IPS-18a (cell line): ENCODE results near the gene FGGY.
"Not testable (repeated sequence)": the region's sequence is repeated elsewhere in the genome, so short reads cannot be mapped to it uniquely, and the experiment has no call there.

Experiments used
- H3K27ac ChIP-seq: one replicate; pipeline ENCODE4 v1.5.1; 2013; ENCODE audit warnings: low read length
- H3K27me3 ChIP-seq: one replicate; pipeline ENCODE4 v1.6.1; 2013; ENCODE audit warnings: mild to moderate bottlenecking, low read length; ENCODE audit not compliant: control insufficient read depth, insufficient read depth
- H3K36me3 ChIP-seq: one replicate; pipeline ENCODE4 v1.6.1; 2013; ENCODE audit warnings: low read depth, low read length; ENCODE audit not compliant: control insufficient read depth
- H3K4me1 ChIP-seq: one replicate; pipeline ENCODE4 v1.6.1; 2013; ENCODE audit warnings: low read depth, low read length; ENCODE audit not compliant: control insufficient read depth
- H3K4me3 ChIP-seq: one replicate; pipeline ENCODE4 v1.5.1; 2013; ENCODE audit warnings: low read length
- H3K9ac ChIP-seq: one replicate; pipeline ENCODE4 v1.6.1; 2013; ENCODE audit warnings: mild to moderate bottlenecking, low read length, moderate library complexity
- H3K9me3 ChIP-seq: one replicate; pipeline ENCODE4 v1.6.1; 2013; ENCODE audit warnings: low read depth, low read length; ENCODE audit not compliant: control insufficient read depth

FGGY gene

DNA sequence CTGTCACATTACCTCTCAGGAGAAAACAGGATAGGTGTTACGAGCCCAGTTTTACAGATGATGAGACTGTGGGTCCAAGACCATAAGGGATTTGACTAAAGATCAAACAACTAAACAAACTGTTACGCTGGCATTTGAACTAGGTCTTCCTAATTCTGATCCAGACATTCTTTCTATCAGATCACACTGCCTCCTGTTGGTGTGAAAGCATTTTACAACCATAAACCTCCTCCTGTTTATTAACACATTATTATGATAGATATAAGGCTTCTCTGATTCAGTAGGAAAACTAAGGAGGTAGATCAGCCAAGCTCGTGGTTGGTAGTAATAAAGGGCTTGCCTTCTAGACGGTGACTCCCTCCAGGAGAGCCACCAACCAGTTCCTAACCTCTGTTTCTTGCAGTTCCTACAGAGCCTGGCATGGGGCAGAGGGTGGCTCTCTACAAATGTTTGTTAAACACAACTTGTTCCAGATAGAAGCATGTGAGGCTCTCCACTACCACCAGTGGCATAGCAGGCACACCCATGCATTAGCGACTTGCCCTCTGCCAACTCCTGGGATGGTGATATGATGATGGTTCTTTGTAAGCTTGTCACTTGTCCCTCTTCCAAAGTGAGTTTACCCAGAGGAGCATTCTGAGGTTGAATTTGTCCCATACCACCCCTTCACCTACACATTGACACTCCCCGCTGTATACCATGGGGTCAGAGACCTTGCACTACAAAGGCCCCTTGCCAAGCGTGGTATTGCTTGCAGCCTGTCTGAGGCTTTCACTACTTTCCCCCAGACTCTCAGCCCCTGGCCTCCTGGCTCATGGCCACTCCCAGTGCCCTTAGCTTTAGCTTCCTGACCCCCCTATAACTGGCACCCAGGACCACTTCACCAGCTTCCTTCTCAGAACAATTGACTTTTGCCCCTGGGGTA lies 421.4 kb downstream of the FGGY start:
- Histone ChIP-seq H3K36me3 (no peaks in the 10 kb centered on the region), H3K9ac (no peak overlapping the region), H3K27me3 (no peaks in the 10 kb centered on the region), H3K4me3 (no peak overlapping the region), H3K9me3 (peaks cover 2% of the 10 kb centered on the region), H3K27ac (no peak overlapping the region), H3K4me1 (no peaks in the 10 kb centered on the region)

DNA sequence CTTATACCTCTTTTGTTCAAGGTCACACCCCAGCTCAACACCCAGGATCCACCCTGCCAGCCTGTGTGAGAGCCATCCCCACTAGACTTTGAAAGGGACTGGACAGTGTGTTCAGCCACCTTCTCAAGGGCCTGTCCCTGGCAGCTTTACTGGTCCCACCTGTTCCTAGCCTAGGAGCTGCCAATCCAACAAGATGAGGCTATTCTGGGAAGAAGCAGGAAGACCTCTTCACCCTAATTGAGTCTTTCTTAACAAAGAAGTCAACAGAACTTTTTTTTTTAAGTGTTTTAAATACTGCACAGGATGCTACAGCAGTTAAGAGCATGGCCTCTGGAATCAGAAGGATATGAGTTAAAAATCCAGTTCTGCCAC lies 422.1 kb downstream of the FGGY start:
- Histone ChIP-seq H3K9me3 (peaks cover 2% of the 10 kb centered on the region), H3K27me3 (no peaks in the 10 kb centered on the region), H3K4me1 (no peaks in the 10 kb centered on the region)

GRCh38 chr1:59720326-59721115 lies 423.6 kb downstream of the FGGY start:
- no peak overlapping the region for H3K4me3 ChIP-seq
- no peaks in the 10 kb centered on the region for H3K4me1 ChIP-seq
- H3K9me3 ChIP-seq, result peaks cover 2% of the 10 kb centered on the region
- no peaks in the 10 kb centered on the region for H3K36me3 ChIP-seq
- H3K27ac ChIP-seq, result no peak overlapping the region
- H3K27me3 ChIP-seq, result no peaks in the 10 kb centered on the region
- no peak overlapping the region for H3K9ac ChIP-seq

More for the DNA sequence above, 422.1 kb downstream of the FGGY start:
- Histone ChIP-seq H3K36me3 (no peaks in the 10 kb centered on the region), H3K27ac (no peak overlapping the region), H3K4me3 (no peak overlapping the region), H3K9ac (no peak overlapping the region)

- Histone ChIP-seq H3K27me3 (no peaks in the 10 kb centered on the region), H3K9me3 (no peaks in the 10 kb centered on the region), H3K4me3 (no peak overlapping the region), H3K4me1 (peaks cover 3% of the 10 kb centered on the region), H3K27ac (no peak overlapping the region), H3K36me3 (no peaks in the 10 kb centered on the region), H3K9ac (no peak overlapping the region)
Measured at GRCh38 chr1:59730302-59730701, 433.4 kb downstream of the FGGY start.

DNA sequence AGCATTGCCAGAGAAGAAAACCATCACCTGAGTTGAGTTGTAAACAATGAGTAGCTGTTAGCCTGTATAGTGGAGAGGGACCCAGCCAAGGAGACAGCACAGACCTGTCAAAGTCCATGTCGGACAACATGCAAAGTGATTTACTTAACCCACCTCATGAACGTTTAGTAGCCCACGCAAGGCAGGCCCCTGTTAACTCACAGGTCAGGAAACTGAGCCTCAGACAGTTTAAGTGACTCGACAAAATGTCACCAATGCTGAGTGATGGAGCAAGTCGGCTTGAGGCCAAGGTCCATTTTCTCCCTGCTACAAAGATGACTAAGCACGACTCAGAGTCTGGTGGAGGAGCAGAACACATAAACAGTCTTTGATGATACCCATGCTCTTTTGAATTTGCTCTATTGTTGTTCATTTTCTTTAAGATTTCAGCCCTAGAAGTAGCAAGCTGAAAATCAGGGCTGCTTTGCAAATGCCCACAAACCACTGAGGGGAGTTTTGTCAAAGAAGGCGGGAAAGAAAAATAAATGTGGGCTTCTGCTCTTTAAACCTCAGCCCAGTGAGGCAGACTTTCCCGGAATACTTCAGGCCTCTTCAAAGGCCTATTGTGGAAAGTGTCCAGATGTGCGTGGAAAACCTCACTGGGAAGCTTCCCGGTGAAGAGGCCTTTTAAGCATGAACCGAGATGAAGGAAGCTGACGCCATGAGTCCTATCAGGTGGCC lies 434.0 kb downstream of the FGGY start:
- Histone ChIP-seq H3K9ac (no peak overlapping the region), H3K9me3 (no peaks in the 10 kb centered on the region), H3K4me3 (no peak overlapping the region), H3K4me1 (peaks cover 3% of the 10 kb centered on the region), H3K36me3 (no peaks in the 10 kb centered on the region), H3K27me3 (no peaks in the 10 kb centered on the region), H3K27ac (no peak overlapping the region)

DNA sequence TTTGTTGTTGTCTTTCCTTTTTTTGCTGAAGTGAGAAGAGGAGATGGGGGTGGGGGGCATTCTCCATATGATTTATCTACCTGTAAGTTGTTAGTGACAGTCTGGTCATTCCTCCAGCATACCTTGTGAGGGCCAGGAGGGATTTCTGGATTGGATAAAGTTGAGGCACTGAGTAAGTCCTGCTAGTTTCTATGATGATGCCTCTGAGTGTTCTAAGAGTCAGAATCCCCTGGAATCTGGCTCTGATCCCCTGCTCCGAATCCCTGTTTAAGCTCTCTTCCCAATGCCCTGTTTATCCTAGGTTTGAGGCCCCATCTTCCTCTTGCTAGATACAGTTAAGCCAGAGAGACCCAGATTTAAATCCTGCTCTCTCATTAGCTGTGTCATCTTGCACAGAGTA lies 434.7 kb downstream of the FGGY start:
- Histone ChIP-seq H3K9ac (no peak overlapping the region), H3K4me3 (no peak overlapping the region), H3K27ac (no peak overlapping the region)

DNA sequence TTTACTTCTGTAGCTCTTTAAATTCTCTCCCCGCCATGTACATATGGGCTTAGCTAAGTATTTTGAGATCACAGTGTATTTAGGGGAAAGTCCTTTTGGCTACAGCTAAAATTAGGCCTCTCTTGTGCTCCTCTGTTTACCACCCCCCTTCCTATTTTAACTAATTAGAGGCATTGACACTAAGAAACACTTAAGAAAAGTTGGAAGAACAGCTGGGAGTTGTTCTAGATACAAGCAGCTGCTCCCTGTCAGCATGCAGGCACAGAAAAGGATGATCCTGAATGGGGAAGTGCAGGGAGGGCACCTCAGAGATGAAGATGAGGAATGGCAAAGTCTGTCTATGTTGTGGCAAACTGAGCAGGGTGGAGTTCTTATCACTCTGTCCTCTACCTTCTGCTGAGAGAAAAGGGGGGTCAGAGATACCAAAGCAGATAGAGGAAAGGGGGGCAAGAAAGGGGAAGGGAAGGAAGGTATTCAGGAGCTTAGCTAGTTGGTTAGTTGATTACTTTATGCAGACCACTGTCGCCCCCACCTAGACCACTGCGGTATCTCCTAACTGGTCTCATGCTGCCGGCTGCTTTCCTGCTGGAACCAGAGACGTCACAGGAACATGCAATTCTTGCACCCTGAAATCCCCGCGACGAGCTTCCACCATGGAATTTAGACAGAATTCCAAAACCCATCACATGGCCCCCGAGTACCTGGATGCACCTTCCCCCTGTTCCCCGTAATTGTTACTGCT lies 435.5 kb downstream of the FGGY start:
- peaks cover 3% of the 10 kb centered on the region for H3K4me1 ChIP-seq
- H3K9me3 ChIP-seq, result no peaks in the 10 kb centered on the region
- H3K9ac ChIP-seq, result no peak overlapping the region
- H3K27ac ChIP-seq, result no peak overlapping the region
- no peaks in the 10 kb centered on the region for H3K27me3 ChIP-seq
- H3K36me3 ChIP-seq, result no peaks in the 10 kb centered on the region
- no peak overlapping the region for H3K4me3 ChIP-seq

More for the DNA sequence above, 434.7 kb downstream of the FGGY start:
- Histone ChIP-seq H3K27me3 (no peaks in the 10 kb centered on the region), H3K9me3 (no peaks in the 10 kb centered on the region), H3K36me3 (no peaks in the 10 kb centered on the region), H3K4me1 (peaks cover 3% of the 10 kb centered on the region)

DNA sequence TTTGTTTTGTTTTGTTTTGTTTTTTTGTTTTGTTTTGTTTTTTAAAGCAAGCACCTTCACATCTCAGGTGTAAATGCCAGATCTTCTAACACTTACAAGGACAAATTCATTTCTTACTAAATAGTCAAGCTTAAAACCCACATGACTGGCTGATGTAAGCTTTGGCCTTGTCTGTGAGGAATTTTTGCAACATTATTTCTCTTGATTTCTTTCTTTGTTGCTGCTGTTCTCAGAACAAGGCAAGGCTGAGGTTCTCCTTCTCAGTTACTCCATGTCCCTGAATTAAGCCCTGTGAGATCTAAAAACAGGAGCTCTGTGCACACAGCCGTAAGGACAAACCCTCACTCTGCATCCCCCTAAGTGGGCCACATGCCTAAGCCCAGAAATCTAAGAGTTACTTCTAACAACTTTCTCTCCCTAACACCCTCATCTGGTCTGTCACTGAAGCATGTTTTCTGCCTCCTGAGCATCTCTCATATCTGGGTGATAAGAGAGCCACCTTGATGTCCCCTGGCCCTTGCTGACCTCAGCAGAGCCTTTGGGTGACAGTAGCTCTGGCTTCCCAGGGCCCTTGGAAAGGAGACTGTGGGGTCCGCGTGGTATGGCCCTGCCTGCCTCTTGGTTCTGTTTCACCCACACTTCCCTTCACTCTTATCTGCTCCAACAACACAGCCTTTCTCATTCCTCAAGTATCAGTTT lies 436.7 kb downstream of the FGGY start:
- Histone ChIP-seq H3K4me1 (peaks cover 3% of the 10 kb centered on the region), H3K36me3 (no peaks in the 10 kb centered on the region), H3K9ac (no peak overlapping the region), H3K4me3 (no peak overlapping the region), H3K9me3 (no peaks in the 10 kb centered on the region), H3K27ac (no peak overlapping the region), H3K27me3 (no peaks in the 10 kb centered on the region)

DNA sequence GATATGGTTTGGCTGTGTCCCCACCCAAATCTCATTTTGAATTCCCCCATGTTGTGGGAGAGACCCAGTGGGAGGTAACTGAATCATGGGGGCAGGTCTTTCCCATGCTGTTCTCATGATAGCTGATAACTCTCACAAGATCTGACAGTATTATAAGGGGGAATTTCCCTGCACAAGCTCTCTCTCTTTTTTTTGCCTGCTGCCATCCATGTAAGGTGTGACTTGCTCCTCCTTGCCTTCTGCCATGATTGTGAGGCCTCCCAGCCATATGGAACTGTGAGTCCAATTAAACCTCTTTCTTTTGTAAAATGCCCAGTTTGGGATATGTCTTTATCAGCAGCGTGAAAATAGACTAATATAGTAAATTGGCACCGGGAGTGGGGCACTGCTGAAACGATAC lies 439.0 kb downstream of the FGGY start:
- H3K27ac ChIP-seq, H3K9ac ChIP-seq, H3K9me3 ChIP-seq, H3K4me1 ChIP-seq, H3K27me3 ChIP-seq, H3K4me3 ChIP-seq, H3K36me3 ChIP-seq: not testable (repeated sequence)

DNA sequence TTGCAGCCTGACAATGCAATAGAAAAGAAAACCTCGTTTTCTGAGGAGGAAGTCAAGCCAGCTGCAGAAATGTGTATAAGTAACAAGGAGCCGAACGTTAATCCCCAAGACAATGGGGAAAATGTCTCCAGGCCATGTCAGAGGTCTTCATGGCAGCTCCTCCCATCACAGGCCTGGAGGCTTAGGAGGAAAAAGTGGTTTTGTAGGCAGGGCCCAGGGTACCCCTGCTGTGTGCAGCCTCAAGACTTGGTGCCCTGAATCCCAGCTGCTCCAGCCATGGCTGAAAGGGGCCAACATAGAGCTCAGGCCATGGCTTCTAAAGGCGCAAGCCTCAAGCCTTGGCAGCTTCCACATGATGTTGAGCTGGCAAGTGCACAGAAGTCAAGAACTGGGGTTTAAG lies 439.9 kb downstream of the FGGY start:
- no peaks in the 10 kb centered on the region for H3K9me3 ChIP-seq
- H3K27ac ChIP-seq, result no peak overlapping the region
- H3K27me3 ChIP-seq, result no peaks in the 10 kb centered on the region
- no peak overlapping the region for H3K4me3 ChIP-seq
- no peaks in the 10 kb centered on the region for H3K4me1 ChIP-seq
- H3K36me3 ChIP-seq, result no peaks in the 10 kb centered on the region
- no peak overlapping the region for H3K9ac ChIP-seq
